Kidney (tissue), 14 donors: ENCODE measurements around the gene SBNO2. TPM values are rescaled to one million over a fixed set of nuclear protein-coding genes. Genes with fewer than 3 reads are reported as not detected.

Experiments used
- DNase-seq, 5 donors: peaks; one replicate each; pipeline ENCODE4 v3.0.0-alpha.2; 2013 to 2020
- FAIRE-seq: peaks from 2 replicates; lab custom pipeline; 2012; peaks lifted over from hg19 to GRCh38; lab: Jason Lieb, UNC
- H3K27ac ChIP-seq, 2 donors: one replicate each; pipeline ENCODE4 v1.7.0; 2013; ENCODE audit warnings: low read depth in 2 of 2, low read length in 2 of 2, inconsistent platforms in 1 of 2
- H3K27me3 ChIP-seq: one replicate; pipeline ENCODE4 v1.7.1; 2013; ENCODE audit warnings: low read length, inconsistent platforms; ENCODE audit not compliant: control insufficient read depth, insufficient read depth
- H3K36me3 ChIP-seq, 3 donors: one replicate each; pipeline versions ENCODE4 v1.7.0 to v1.7.1; 2013; ENCODE audit warnings: low read length in 3 of 3, control low read depth in 1 of 3, inconsistent platforms in 1 of 3; ENCODE audit not compliant: insufficient read depth in 3 of 3, control insufficient read depth in 2 of 3
- H3K4me1 ChIP-seq, 3 donors: one replicate each; pipeline versions ENCODE4 v1.7.0 to v1.7.1; 2013; ENCODE audit warnings: low read length in 3 of 3, inconsistent platforms in 1 of 3, low read depth in 1 of 3; ENCODE audit not compliant: control insufficient read depth in 2 of 3, insufficient read depth in 2 of 3
- H3K4me3 ChIP-seq, 3 donors: one replicate each; pipeline versions ENCODE4 v1.7.0 to v1.8.1; 2013; ENCODE audit warnings: low read length in 3 of 3, control low read depth in 1 of 3, inconsistent platforms in 1 of 3
- H3K9ac ChIP-seq, 3 donors: one replicate each; pipeline versions ENCODE4 v1.7.0 to v1.7.1; 2013; ENCODE audit warnings: low read length in 3 of 3, control low read depth in 1 of 3, inconsistent platforms in 1 of 3
- H3K9me3 ChIP-seq, 3 donors: one replicate each; pipeline versions ENCODE4 v1.7.0 to v1.7.1; 2013; ENCODE audit warnings: low read length in 3 of 3, control low read depth in 1 of 3, inconsistent platforms in 1 of 3; ENCODE audit not compliant: control insufficient read depth in 2 of 3, insufficient read depth in 1 of 3
- CTCF ChIP-seq: IDR thresholded peaks from 3 replicates; pipeline ENCODE4 v1.5.1; 2012; ENCODE audit warnings: mild to moderate bottlenecking, moderate library complexity, borderline replicate concordance; ENCODE audit not compliant: insufficient read depth; ENCODE audit errors: extremely low read depth
- intact Hi-C: fragments of 100-400 bp; cut with DNase I; formaldehyde crosslinking; loops from one replicate; pipeline ENCODE4 v1.11.1; 2022
- polyA plus RNA-seq: library from polyadenylated mRNA; stranded (reverse); fragments of 350-450 nt; fragmentation: Illumina TruSeq; extraction: RNeasy Lipid Tissue Mini Kit (QIAGEN cat#74804); gene quantifications from one replicate; pipeline ENCODE4 v1.2.3, GENCODE V29; 2014; ENCODE audit warnings: low read depth, low replicate concordance; ENCODE audit not compliant: insufficient read depth
- total RNA-seq: library from RNA; stranded (reverse); fragmentation: NEBNext Ultra II Directional; extraction: Animal tissue kit (Norgen Biotek cat#: 25700); gene quantifications from one replicate; pipeline ENCODE4 v1.2.1, GENCODE V29; 2021
- donor health status: control.
- donor health status: control.
- donor health status: control.
- donor health status: control.
- donor health status: control.
- donor health status: DM: yes; HTN: yes; CAD: no.
- donor health status: Normal renal cell carcinoma (clear cell type).

The SBNO2 gene
- total and polyA plus RNA-seq, 2 donors from 2014 or later: 12.2 to 156 TPM

GRCh38 chr19:1123885-1124677 is 50.0 kb downstream of the SBNO2 start:
- Histone ChIP-seq H3K4me3 (no peak overlapping the region), H3K9me3 (no peaks in the 10 kb centered on the region), H3K36me3 (peaks cover 0 to 30% (median 9%) of the 10 kb centered on the region in 3 donors), H3K27ac (no peak overlapping the region), H3K27me3 (no peaks in the 10 kb centered on the region), H3K4me1 (peaks cover 0 to 4% (median 0%) of the 10 kb centered on the region in 3 donors), H3K9ac (no peak overlapping the region)
- no peak for TF ChIP-seq CTCF
- DNase-seq (peak in 2 of 5 donors; percentile 74 to 78), FAIRE-seq (no peak)
- intact Hi-C loops: loop anchor here (10.0 kb wide), 1 partner anchor 61 kb away; no protein-coding TSS in a partner anchor

- Histone ChIP-seq H3K9ac (no peak overlapping the region), H3K4me1 (peaks cover 0 to 4% (median 0%) of the 10 kb centered on the region in 3 donors), H3K9me3 (no peaks in the 10 kb centered on the region), H3K27me3 (no peaks in the 10 kb centered on the region), H3K36me3 (peaks cover 0 to 31% (median 11%) of the 10 kb centered on the region in 3 donors), H3K4me3 (no peak overlapping the region), H3K27ac (no peak overlapping the region)
- DNase-seq (peak in 1 of 5 donors; percentile 75), FAIRE-seq (no peak)
- intact Hi-C loops: loop anchor here (10.0 kb wide), 1 partner anchor 61 kb away; no protein-coding TSS in a partner anchor
- no peak for TF ChIP-seq CTCF
Measured at GRCh38 chr19:1123381-1123780, 50.7 kb downstream of the SBNO2 start.

- peaks cover 0 to 31% (median 11%) of the 10 kb centered on the region in 3 donors for H3K36me3 ChIP-seq
- no peak for TF ChIP-seq CTCF
- peaks cover 0 to 4% (median 0%) of the 10 kb centered on the region in 3 donors for H3K4me1 ChIP-seq
- H3K4me3 ChIP-seq: no peak overlapping the region
- H3K9me3 ChIP-seq: no peaks in the 10 kb centered on the region
- no peaks in the 10 kb centered on the region for H3K27me3 ChIP-seq
- DNase-seq (peak; percentile 46 to 94 (median 72)), FAIRE-seq (no peak)
- no peak overlapping the region for H3K9ac ChIP-seq
- H3K27ac ChIP-seq: no peak overlapping the region
- intact Hi-C loops: loop anchor here (10.0 kb wide), 1 partner anchor 62 kb away; no protein-coding TSS in a partner anchor
Measured at GRCh38 chr19:1122972-1123363, 51.1 kb downstream of the SBNO2 start.
